GM19099 (cell line): ENCODE measurements around the gene CCL28.

Source experiments
- POLR2A ChIP-seq: IDR thresholded peaks from 3 replicates; pipeline ENCODE4 v1.6.1; 2011; ENCODE audit warnings: low read depth; ENCODE audit not compliant: insufficient read length; ENCODE audit errors: extremely low read depth

CCL28 gene

GRCh38 chr5:43415935-43416802, 4.0 kb upstream of the CCL28 start:
- TF ChIP-seq POLR2A: no peak

- TF ChIP-seq POLR2A: no peak
These were observed 1.8 kb upstream of the CCL28 start for GRCh38 chr5:43413966-43414365.

- no peak for TF ChIP-seq POLR2A
These were observed 453 bp upstream of the CCL28 start for GRCh38 chr5:43412644-43413043.

GRCh38 chr5:43411495-43411894, 696 bp downstream of the CCL28 start:
- TF ChIP-seq POLR2A: no peak

- TF ChIP-seq POLR2A: no peak
These were observed 1.8 kb downstream of the CCL28 start for GRCh38 chr5:43410414-43410813.

- no peak for TF ChIP-seq POLR2A
These were observed 2.4 kb downstream of the CCL28 start for GRCh38 chr5:43409809-43410271.

- no peak for TF ChIP-seq POLR2A
These were observed 10.4 kb downstream of the CCL28 start for GRCh38 chr5:43401827-43402226.

- no peak for TF ChIP-seq POLR2A
These were observed 12.1 kb downstream of the CCL28 start for GRCh38 chr5:43400082-43400481.

GRCh38 chr5:43396762-43397304, 15.4 kb downstream of the CCL28 start:
- peak; percentile 71 for TF ChIP-seq POLR2A

GRCh38 chr5:43390471-43390870, 21.7 kb downstream of the CCL28 start:
- TF ChIP-seq POLR2A: no peak

- TF ChIP-seq POLR2A: no peak
These were observed 22.4 kb downstream of the CCL28 start for GRCh38 chr5:43389679-43390329.

GRCh38 chr5:43386960-43387362, 25.2 kb downstream of the CCL28 start:
- no peak for TF ChIP-seq POLR2A

GRCh38 chr5:43376496-43377140, 35.6 kb downstream of the CCL28 start:
- no peak for TF ChIP-seq POLR2A

GRCh38 chr5:43371821-43372220, 40.4 kb downstream of the CCL28 start:
- TF ChIP-seq POLR2A: no peak

GRCh38 chr5:43370352-43370751, 41.8 kb downstream of the CCL28 start:
- TF ChIP-seq POLR2A: no peak
